Kidney capillary endothelial cell (primary cell): ENCODE data around the gene MAD2L1BP.
A peak's percentile ranks its signal among the peaks of the same experiment; 100 is the strongest.
"Not testable (repeated sequence)": the region's sequence is repeated elsewhere in the genome, so short reads cannot be mapped to it uniquely, and the experiment has no call there.

Source experiments
- DNase-seq: peaks from one replicate; pipeline ENCODE4 v3.0.0-alpha.2; 2018; ENCODE audit warnings: low spot score

Gene MAD2L1BP

GRCh38 chr6:43635387-43636307 is at the start of gene MAD2L1BP:
TSS of gene MAD2L1BP (plus strand) at chr6:43635840. CDS start at chr6:43635876, 36 bp downstream.
- DNase-seq: peak; percentile 64

DNA sequence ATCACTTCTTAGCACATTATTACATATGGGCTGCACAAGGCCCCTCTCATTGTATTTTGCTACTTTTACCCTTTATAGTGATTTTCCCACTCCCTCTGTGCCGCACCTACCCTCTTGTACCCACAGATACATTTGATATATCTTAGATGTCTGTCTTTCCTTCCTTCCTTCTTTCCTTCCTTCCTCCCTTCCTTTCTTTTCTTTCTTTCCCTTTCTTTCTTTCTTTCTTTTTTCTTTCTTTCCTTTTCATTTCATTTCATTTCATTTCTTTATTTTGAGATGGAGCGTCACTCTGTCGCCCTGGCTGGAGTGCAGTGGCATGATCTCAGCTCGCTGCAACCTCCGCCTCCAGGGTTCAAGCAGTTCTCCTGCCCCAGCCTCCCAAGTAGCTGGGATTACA is 47.4 kb upstream of the MAD2L1BP start:
- DNase-seq: no peak

- not testable (repeated sequence) for DNase-seq
These were observed 46.1 kb upstream of the MAD2L1BP start for GRCh38 chr6:43589564-43589963.

- DNase-seq: no peak
These were observed 41.7 kb upstream of the MAD2L1BP start for GRCh38 chr6:43593938-43594337.

- no peak for DNase-seq
These were observed 35.0 kb upstream of the MAD2L1BP start for GRCh38 chr6:43600595-43600994.

DNA sequence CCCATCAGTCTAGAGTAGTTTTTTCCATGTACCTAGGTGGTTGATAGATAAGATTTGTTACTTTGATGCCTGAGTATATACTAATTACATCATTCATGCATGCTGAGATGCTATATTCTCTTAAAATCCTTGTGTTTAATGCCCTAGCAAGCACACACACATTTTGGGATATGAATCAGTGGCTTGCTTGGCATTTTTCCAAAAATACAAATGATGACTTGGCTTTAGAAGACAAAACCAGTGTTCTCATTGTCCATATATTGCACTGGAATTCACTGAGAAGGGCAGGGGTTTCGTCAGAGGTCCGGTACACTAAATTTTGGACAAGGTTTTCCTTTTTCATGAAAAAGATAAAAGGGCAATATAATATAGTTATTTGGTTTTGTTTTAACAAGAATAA is 31.5 kb upstream of the MAD2L1BP start:
- peak; percentile 75 for DNase-seq

DNA sequence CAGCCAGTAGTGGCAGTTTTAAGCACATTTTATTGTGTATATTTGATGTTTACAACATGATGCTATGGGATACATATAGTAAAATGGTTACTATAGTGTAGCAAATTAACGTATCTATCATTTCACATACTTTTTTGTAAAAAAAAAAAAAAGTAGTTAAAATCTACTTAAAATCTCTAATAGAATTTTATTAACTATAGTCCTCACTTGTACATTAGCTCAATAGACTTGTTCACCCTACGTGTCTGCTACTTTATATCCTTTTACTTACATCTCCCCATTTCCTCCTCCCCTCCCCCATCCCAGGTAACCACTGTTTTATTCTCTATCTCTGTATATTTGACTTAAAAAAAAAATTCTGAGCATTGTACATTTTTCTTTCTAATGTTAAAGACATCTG is 29.6 kb upstream of the MAD2L1BP start:
- no peak for DNase-seq

GRCh38 chr6:43608310-43608763 is 27.3 kb upstream of the MAD2L1BP start:
- DNase-seq: peak; percentile 68

DNA sequence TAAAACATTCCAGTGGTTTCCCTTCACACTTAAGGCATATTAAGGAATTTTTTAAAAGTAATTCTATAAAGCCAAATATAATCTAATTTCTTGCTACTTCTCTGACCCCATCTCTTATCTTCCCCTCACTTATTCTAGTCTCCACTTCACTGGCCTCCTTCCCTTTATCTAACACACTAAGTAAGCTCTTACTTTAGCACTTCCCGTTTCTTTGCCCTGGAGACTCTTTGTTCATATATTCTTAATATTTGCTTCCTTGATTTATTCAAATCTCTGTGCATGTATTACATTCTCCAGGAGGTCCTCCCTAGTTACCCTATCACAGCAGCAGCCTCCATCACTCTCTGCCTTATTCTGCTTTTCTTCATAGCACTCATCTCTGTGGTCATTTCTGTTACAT is 26.8 kb upstream of the MAD2L1BP start:
- DNase-seq: no peak

DNA sequence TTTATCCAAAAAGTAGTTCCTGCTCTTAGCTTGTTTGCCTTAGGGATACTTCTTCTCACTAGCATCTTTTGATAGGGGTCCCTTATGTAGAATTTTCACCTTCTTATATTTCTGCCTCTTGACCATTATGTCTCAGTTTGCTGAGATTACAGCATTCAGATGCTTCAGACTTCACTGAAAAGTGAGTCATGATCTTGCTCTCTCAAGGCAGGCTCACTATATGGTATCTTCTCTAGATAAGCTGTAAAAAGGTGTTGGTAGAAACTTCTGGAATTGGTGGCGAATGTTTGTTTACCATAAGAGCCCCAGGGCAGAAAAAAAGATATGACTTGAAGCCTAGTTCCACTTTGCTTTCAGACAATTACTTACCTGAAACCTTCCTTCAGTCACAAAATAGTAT is 26.2 kb upstream of the MAD2L1BP start:
- DNase-seq: no peak

DNA sequence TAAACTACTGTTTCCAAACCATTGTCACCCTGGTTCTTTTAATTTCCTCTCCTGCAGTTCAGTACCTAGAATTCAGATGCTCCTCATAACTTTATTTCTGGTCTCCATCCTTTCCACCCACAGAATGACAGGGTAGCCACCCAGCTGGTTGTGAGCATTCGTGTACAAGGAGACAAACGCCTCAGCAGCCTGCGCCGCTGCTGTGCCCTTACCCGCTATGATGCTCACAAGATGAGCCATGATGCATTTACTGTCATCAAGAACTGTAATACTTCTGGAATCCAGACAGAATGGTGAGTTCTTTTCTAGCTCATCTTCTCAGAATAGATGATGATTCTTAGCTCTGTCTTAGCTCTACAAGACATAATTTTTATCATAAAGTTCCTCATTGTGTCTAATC is 25.2 kb upstream of the MAD2L1BP start:
- no peak for DNase-seq

- no peak for DNase-seq
These were observed 21.8 kb upstream of the MAD2L1BP start for GRCh38 chr6:43613721-43614395.

- DNase-seq: no peak
These were observed 21.3 kb upstream of the MAD2L1BP start for GRCh38 chr6:43614396-43614730.

DNA sequence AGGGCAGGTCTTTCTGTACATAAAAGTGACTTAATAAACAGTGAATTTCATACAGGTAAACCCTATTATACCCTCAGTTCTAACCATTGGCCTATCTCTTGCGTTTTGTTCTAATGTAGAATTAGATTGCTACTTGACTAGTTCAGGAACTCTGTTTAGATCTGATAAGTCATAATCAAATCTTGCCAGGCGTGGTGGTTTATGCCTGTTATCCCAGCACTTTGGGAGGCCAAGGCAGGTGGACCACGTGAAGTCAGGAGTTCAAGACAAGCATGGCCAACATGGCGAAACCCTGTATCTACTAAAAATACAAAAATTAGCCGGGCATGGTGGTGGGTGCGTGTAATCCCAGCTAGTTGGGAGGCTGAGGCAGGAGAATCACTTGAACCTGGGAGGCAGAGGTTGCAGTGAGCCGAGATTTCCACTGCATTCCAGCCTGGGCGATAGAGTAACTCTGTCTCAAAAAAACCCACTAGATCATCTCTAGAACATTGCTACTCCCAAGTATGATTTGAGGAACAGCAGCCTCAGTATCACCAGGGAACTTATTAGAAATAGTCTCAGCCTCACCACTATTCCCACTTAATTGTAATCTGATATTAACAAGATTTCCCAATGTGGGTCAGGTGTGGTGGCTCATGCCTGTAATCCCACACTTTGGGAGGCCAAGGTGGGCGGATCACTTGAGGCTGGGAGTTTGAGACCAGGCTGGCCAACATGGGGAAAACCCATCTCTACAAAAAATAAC is 18.7 kb upstream of the MAD2L1BP start:
- no peak for DNase-seq

GRCh38 chr6:43621078-43621835 is 14.4 kb upstream of the MAD2L1BP start:
- no peak for DNase-seq

DNA sequence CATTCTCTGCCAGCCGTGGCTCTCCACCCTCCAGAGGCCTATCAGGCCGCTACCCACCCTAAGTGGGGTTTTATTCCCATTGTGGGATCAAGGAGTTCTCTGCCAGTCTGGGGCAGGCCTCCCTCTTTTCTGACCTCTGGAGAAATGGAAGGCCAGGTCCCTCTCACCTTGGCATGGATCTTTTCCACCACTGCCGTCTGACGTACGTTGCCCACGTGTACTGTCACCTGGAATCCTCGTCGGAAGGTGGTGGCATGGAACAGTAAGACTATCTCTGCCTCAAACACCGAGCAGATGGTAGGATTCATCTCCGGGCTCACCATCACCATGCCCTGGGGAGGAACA is 13.8 kb upstream of the MAD2L1BP start:
- DNase-seq: no peak

GRCh38 chr6:43622541-43622940 is 13.1 kb upstream of the MAD2L1BP start:
- no peak for DNase-seq

DNA sequence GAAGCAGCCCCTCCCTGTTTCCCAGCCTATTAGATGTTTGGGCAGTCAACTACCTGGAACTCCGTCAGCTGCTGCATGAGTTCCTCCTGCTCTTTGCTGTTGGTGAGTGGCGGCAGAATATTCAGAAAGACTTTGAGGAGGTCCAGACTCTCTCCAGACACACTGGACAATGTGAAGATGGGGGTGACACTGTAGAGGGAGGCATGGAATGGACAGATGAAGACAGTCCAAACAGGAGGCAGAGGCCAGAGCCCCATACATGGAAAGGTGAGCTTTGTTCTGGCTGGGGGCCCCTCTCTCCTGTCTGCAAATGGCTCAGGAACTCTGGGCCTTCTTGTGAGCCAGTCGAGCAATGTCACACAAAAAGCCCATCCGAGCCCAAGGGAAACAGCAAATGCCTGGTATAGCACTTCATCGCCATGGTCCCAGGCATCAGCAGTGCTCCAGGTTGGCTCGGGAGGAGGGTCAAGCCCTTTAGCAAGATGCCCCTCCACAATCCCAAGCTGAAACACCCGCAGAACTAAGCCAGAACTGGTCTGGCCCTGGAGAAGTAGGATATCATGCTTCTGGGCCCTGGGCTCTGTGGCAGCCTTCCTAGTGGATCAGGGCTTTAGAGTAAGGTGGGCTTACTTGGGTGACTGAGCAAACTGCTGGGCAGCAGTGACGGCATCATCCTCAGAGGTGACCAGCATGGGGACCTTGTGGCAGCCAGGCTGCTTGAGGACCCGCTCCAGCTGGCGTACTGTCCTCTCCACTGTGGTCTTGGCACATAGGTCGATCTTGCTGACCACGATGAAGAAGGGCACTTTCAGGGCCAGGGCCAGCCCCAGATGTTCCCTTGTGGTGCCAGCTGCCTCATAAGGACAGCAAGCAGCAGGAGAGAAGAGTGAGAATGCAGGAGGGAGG is 11.5 kb upstream of the MAD2L1BP start:
- no peak for DNase-seq

DNA sequence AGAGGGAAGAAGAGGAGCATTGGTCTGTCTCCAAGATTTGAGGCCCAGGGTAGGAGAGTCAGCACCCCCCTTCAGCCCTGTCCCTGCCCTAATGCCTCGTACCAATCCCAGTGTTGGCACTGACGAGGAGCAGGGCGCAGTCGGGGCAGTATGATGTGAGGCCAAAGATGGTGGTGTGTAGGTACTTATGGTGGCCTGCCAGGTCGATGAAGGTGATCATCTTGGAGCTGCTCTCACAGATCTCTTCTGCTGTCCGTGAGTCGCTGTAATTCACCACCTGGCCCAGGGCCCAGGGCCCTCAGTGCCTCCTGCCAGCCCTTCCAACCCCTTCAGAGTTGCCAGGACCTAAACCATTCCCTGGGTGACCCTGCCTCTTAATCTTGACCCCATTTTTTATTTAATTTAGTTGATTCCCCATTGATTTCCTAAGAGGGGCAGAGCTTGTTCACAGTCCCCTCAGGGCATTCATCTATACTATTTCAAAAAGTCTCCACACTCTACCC is 10.8 kb upstream of the MAD2L1BP start:
- no peak for DNase-seq

DNA sequence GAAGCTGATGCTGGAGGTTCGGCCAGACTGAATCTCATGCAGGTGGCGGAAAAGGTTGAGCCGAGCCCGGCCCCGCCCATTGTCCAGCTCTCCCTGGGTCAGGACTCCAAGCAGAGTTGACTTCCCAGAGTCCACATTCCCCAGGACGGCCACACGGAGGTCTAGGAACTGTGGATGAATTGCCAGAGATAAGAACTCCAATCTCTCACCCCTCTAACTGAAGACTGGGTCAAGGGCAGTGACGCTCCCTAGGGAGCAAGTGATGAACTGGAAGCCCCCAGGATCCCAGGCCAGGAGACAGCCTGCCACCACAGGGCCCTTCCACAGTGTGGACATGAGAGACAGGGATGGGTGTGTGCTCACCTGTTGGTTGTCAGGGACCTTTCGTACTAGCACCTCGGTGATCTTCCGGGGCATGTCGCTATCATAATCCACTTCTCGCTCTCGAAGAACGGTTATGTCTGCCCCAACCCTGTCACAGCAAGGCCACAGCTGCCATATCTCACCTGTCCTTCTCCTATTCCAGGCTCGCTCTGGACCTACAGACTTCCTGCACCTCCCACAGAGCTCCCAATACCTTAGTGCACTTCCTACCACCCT is 10.1 kb upstream of the MAD2L1BP start:
- no peak for DNase-seq
